Mesenchymal stem cell (in vitro differentiated cells and primary cell): ENCODE data around the gene OR51Q1.

Experiments
- DNase-seq: peaks from one replicate; pipeline ENCODE4 v3.0.0-alpha.2; 2013
- H2AFZ ChIP-seq: one replicate; pipeline ENCODE4 v1.6.1; 2013; ENCODE audit warnings: low read depth, mild to moderate bottlenecking, control low read depth, inconsistent platforms, low read length, moderate library complexity
- H2AK5ac ChIP-seq: 2 replicates; pipeline ENCODE4 v1.6.1; 2013; ENCODE audit warnings: low read length, moderate library complexity, mild to moderate bottlenecking, inconsistent platforms; ENCODE audit not compliant: severe bottlenecking
- H2BK120ac ChIP-seq: one replicate; pipeline ENCODE4 v1.6.1; 2013; ENCODE audit warnings: low read depth, mild to moderate bottlenecking, inconsistent platforms, low read length, moderate library complexity
- H2BK12ac ChIP-seq, 2 experiments: one replicate each; pipeline ENCODE4 v1.6.1; 2013; ENCODE audit warnings: inconsistent platforms in 2 of 2, low read length in 2 of 2, mild to moderate bottlenecking in 2 of 2, moderate library complexity in 2 of 2, control low read depth in 1 of 2
- H2BK15ac ChIP-seq: one replicate; pipeline ENCODE4 v1.6.1; 2013; ENCODE audit warnings: mild to moderate bottlenecking, low read depth, inconsistent platforms; ENCODE audit not compliant: poor library complexity, severe bottlenecking
- H2BK5ac ChIP-seq: 2 replicates; pipeline ENCODE4 v1.6.1; 2013; ENCODE audit warnings: low read depth, mild to moderate bottlenecking, low read length, control low read depth, inconsistent platforms; ENCODE audit not compliant: poor library complexity, severe bottlenecking
- H3K14ac ChIP-seq, 2 experiments: one replicate each; pipeline ENCODE4 v1.6.1; 2013; ENCODE audit warnings: inconsistent platforms in 2 of 2, low read length in 2 of 2, control low read depth in 1 of 2, mild to moderate bottlenecking in 1 of 2, moderate library complexity in 1 of 2
- H3K18ac ChIP-seq, 2 experiments: one replicate each; pipeline ENCODE4 v1.6.1; 2013; ENCODE audit warnings: inconsistent platforms in 2 of 2, low read length in 2 of 2, control low read depth in 1 of 2, low read depth in 1 of 2, mild to moderate bottlenecking in 1 of 2
- H3K23ac ChIP-seq, 2 experiments: one replicate each; pipeline ENCODE4 v1.6.1; 2013; ENCODE audit warnings: inconsistent platforms in 2 of 2, low read length in 2 of 2, mild to moderate bottlenecking in 2 of 2, moderate library complexity in 2 of 2, control low read depth in 1 of 2
- H3K27ac ChIP-seq: 2 replicates; pipeline ENCODE4 v1.5.1; 2013; ENCODE audit warnings: mild to moderate bottlenecking, moderate library complexity, low read length, control low read depth, inconsistent platforms; ENCODE audit not compliant: poor library complexity, severe bottlenecking
- H3K27me3 ChIP-seq, 2 experiments: 2 replicates each; pipeline versions ENCODE4 v1.6.1 to v1.7.0; 2013; ENCODE audit warnings: low read length in 2 of 2, mild to moderate bottlenecking in 2 of 2, moderate library complexity in 2 of 2, control low read depth in 1 of 2, inconsistent platforms in 1 of 2; ENCODE audit not compliant: control insufficient read depth in 1 of 2, insufficient read depth in 1 of 2
- H3K36me3 ChIP-seq, 2 experiments: 2 replicates each; pipeline versions ENCODE4 v1.6.1 to v1.7.0; 2013; ENCODE audit warnings: low read length in 2 of 2, control low read depth in 1 of 2, inconsistent platforms in 1 of 2, low read depth in 1 of 2, mild to moderate bottlenecking in 1 of 2; ENCODE audit not compliant: insufficient read depth in 2 of 2, control insufficient read depth in 1 of 2
- H3K4ac ChIP-seq, 2 experiments: one replicate each; pipeline ENCODE4 v1.6.1; 2013; ENCODE audit warnings: inconsistent platforms in 2 of 2, low read length in 2 of 2, mild to moderate bottlenecking in 2 of 2, moderate library complexity in 2 of 2, control low read depth in 1 of 2, low read depth in 1 of 2
- H3K4me1 ChIP-seq: 2 replicates; pipeline ENCODE4 v1.6.1; 2013; ENCODE audit warnings: low read depth, low read length, control low read depth; ENCODE audit not compliant: control insufficient read depth, insufficient read depth
- H3K4me2 ChIP-seq: 2 replicates; pipeline ENCODE4 v1.6.1; 2013; ENCODE audit warnings: low read length, mild to moderate bottlenecking, inconsistent platforms; ENCODE audit not compliant: poor library complexity, severe bottlenecking
- H3K4me3 ChIP-seq, 2 experiments: 2 replicates each; pipeline versions ENCODE4 v1.5.1 to v1.7.0; 2013; ENCODE audit warnings: low read length in 2 of 2, mild to moderate bottlenecking in 2 of 2, control low read depth in 1 of 2, low read depth in 1 of 2; ENCODE audit not compliant: insufficient read depth in 1 of 2
- H3K79me1 ChIP-seq: replicated peaks from 2 replicates; pipeline ENCODE4 v1.6.1; 2013; ENCODE audit warnings: mild to moderate bottlenecking, control low read depth, low read length, inconsistent platforms; ENCODE audit not compliant: poor library complexity, severe bottlenecking
- H3K9ac ChIP-seq: 2 replicates; pipeline ENCODE4 v1.7.0; 2013; ENCODE audit warnings: mild to moderate bottlenecking, low read length, moderate library complexity
- H3K9me3 ChIP-seq: 2 replicates; pipeline ENCODE4 v1.7.0; 2013; ENCODE audit warnings: mild to moderate bottlenecking, low read length; ENCODE audit not compliant: control insufficient read depth
- H4K8ac ChIP-seq: one replicate; pipeline ENCODE4 v1.6.1; 2013; ENCODE audit warnings: inconsistent platforms, mild to moderate bottlenecking, low read length, moderate library complexity
- H4K91ac ChIP-seq: one replicate; pipeline ENCODE4 v1.6.1; 2013; ENCODE audit warnings: mild to moderate bottlenecking, low read length, inconsistent platforms
- WGBS: methylation state at CpG from one replicate; pipeline ENCODE4 v1.1.7; 2013; ENCODE audit warnings: mixed read lengths; 5-methylcytosine and 5-hydroxymethylcytosine counted together

Gene OR51Q1

DNA sequence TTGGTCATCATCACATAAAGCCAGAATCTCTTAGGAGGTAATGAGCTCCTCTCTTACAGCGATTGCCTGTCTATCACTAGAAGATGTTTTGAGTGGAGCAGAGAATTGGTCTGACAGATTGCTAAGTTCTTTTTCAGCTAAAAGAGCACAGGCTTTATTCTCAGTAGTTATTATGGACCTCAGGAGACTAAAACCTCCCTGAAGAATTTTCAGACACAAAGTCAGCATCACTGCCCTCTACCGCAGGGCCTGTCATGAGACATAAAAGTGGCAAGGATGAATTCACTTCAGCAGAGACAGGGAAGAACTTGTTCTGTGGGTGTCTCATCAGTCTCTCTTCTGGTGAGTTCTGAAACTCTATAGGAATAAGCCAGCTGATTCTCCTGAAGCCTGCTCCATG lies 27.1 kb downstream of the OR51Q1 start, which contains the start of gene OR51I2:
Gene OR51I2, plus strand, starts transcription at position 301 of the 400 bp plus-strand sequence. CDS start 4,166 bp downstream, outside the sequence.
- H3K18ac ChIP-seq: no peak within 1 kb of the TSS
- WGBS: 85% methylated on average over 2 of the region's 2 CpGs
- no peak within 1 kb of the TSS for H3K23ac ChIP-seq
- no peaks in the 10 kb centered on the region for H3K36me3 ChIP-seq
- no peak within 1 kb of the TSS for H4K8ac ChIP-seq
- no peak for DNase-seq
- no peak within 1 kb of the TSS for H3K14ac ChIP-seq
- H3K4me2 ChIP-seq: no peak within 1 kb of the TSS
- no peak within 1 kb of the TSS for H2AK5ac ChIP-seq
- no peak within 1 kb of the TSS for H2BK5ac ChIP-seq
- H2AFZ ChIP-seq: no peak within 1 kb of the TSS
- no peak within 1 kb of the TSS for H4K91ac ChIP-seq
- H3K27ac ChIP-seq: no peak within 1 kb of the TSS
- no peak within 1 kb of the TSS for H2BK15ac ChIP-seq
- H3K79me1 ChIP-seq: no peaks in the 10 kb centered on the region
- H3K27me3 ChIP-seq: peaks cover 0 to 3% of the 10 kb centered on the region in 2 experiments
- H3K4me3 ChIP-seq: no peak within 1 kb of the TSS
- H3K9me3 ChIP-seq: no peaks in the 10 kb centered on the region
- no peak within 1 kb of the TSS for H3K4ac ChIP-seq
- H2BK12ac ChIP-seq: no peak within 1 kb of the TSS
- H3K9ac ChIP-seq: no peak within 1 kb of the TSS
- H2BK120ac ChIP-seq: no peak within 1 kb of the TSS
- no peaks in the 10 kb centered on the region for H3K4me1 ChIP-seq

DNA sequence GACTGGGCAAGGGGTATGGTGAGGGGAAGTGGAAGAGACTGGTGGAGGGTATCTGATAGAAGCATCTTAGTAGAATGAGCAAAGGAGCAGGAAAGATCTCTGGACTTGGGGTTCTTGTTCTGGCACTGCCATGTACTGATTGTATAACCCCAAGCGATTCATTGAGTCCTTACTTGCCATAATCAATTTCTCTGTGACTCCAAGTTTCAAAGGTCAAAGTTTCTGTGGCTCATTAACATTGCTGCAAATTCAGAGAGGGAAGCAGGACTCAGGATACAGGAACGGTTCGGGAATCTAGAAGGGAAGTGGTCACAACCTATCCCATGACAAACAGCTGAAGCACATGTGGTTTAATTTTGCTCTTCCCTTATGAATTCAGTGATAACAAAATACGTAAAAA lies 27.5 kb downstream of the OR51Q1 start:
- Histone ChIP-seq H3K79me1 (no peaks in the 10 kb centered on the region), H3K4me3 (no peak overlapping the region), H3K14ac (no peak overlapping the region), H2BK12ac (no peak overlapping the region), H3K4ac (no peak overlapping the region), H3K9me3 (no peaks in the 10 kb centered on the region), H2AFZ (no peak overlapping the region), H4K91ac (no peak overlapping the region), H3K4me1 (no peaks in the 10 kb centered on the region), H3K27ac (no peak overlapping the region), H3K4me2 (no peak overlapping the region), H4K8ac (no peak overlapping the region), H2BK120ac (no peak overlapping the region), H3K18ac (no peak overlapping the region), H3K23ac (no peak overlapping the region), H2BK15ac (no peak overlapping the region), H3K9ac (no peak overlapping the region), H2AK5ac (no peak overlapping the region), H3K36me3 (no peaks in the 10 kb centered on the region), H3K27me3 (peaks cover 0 to 3% of the 10 kb centered on the region in 2 experiments), H2BK5ac (no peak overlapping the region)
- DNase-seq: no peak
- 73% methylated on average over 3 of the region's 4 CpGs for WGBS

DNA sequence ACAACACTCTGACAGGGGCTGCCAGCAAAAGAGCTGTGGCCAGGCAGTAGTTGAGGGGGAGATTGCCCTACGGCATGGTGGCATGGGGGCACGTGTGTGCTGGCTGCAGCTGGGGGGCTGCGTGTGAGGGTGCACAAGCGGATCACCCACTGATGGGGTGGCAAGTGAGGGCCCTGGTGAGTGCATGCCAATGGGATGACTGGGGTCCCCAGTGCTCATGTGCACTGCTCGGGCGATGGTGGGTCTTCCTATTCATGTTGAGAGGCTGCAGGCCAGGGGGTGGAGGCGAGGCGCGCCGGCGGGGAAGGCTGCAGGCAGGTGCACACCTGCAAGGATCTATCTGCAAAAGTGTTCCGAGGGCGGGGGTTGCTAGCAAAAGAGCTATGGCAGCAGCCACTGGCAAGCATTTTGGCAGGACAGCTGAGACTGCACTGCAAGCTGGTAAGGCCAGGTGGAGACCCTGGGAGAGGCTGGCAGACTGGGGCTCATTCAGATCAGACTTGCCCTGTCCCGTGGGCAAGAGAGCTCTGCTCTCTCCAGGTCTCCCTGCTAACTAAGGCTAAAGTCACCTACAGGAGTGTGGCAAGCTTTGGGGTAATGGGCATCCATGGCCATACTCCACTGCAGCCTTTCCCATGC lies 39.2 kb downstream of the OR51Q1 start:
- no peak overlapping the region for H2BK5ac ChIP-seq
- H2BK120ac ChIP-seq: no peak overlapping the region
- H2AK5ac ChIP-seq: no peak overlapping the region
- no peak overlapping the region for H3K27ac ChIP-seq
- H2BK12ac ChIP-seq: no peak overlapping the region
- H3K4me1 ChIP-seq: no peaks in the 10 kb centered on the region
- no peaks in the 10 kb centered on the region for H3K79me1 ChIP-seq
- DNase-seq: no peak
- no peak overlapping the region for H4K91ac ChIP-seq
- H2AFZ ChIP-seq: no peak overlapping the region
- H3K9me3 ChIP-seq: no peaks in the 10 kb centered on the region
- H3K9ac ChIP-seq: no peak overlapping the region
- H3K14ac ChIP-seq: peak overlapping the region in 1 of 2 experiments; percentile 13
- H3K4me2 ChIP-seq: no peak overlapping the region
- H3K4ac ChIP-seq: no peak overlapping the region
- WGBS: 85% methylated on average over 14 of the region's 14 CpGs
- H3K27me3 ChIP-seq: no peaks in the 10 kb centered on the region
- H3K4me3 ChIP-seq: peak overlapping the region in 1 of 2 experiments; percentile 3
- no peak overlapping the region for H4K8ac ChIP-seq
- no peaks in the 10 kb centered on the region for H3K36me3 ChIP-seq
- H3K23ac ChIP-seq: no peak overlapping the region
- no peak overlapping the region for H3K18ac ChIP-seq
- no peak overlapping the region for H2BK15ac ChIP-seq

DNA sequence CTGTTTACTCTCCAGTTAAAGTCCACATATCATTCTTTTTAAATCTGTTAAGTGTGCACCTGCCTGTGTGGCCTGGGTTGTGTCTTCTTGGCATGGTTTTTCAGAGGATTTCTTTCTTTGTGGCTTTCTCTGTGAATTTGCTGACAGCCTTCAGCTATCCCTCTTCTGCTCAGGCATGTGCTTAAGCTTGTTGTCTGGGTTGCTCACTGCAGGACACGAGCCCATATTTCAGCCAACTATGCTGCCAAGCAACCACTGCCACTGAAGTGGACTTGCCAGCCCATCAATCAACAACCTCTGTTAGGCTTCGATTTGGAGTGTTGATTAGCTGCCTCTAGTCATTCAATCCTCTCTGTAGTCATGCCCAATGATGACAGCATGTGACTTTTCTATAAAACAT lies 45.6 kb downstream of the OR51Q1 start:
- H3K27me3 ChIP-seq: peaks cover 4 to 7% of the 10 kb centered on the region in 2 experiments
- no peak overlapping the region for H3K27ac ChIP-seq
- WGBS: 59% methylated on average over 1 of the region's 2 CpGs
- H3K79me1 ChIP-seq: no peaks in the 10 kb centered on the region
- no peak overlapping the region for H3K23ac ChIP-seq
- no peaks in the 10 kb centered on the region for H3K36me3 ChIP-seq
- H4K91ac ChIP-seq: no peak overlapping the region
- DNase-seq: no peak
- no peak overlapping the region for H2AK5ac ChIP-seq
- no peak overlapping the region for H3K14ac ChIP-seq
- H3K9ac ChIP-seq: no peak overlapping the region
- no peak overlapping the region for H2BK12ac ChIP-seq
- H2BK5ac ChIP-seq: no peak overlapping the region
- no peak overlapping the region for H3K4me3 ChIP-seq
- no peak overlapping the region for H3K18ac ChIP-seq
- H3K9me3 ChIP-seq: no peaks in the 10 kb centered on the region
- H4K8ac ChIP-seq: no peak overlapping the region
- H2AFZ ChIP-seq: no peak overlapping the region
- no peak overlapping the region for H3K4ac ChIP-seq
- H3K4me2 ChIP-seq: no peak overlapping the region
- H2BK120ac ChIP-seq: no peak overlapping the region
- no peak overlapping the region for H2BK15ac ChIP-seq
- H3K4me1 ChIP-seq: no peaks in the 10 kb centered on the region
